Fibroblast of mammary gland (primary cell): Measurements from ENCODE around the gene IL1RAPL1.

Experiments used
- DNase-seq: peaks from one replicate; pipeline ENCODE4 v3.0.0-alpha.2; 2010; ENCODE audit warnings: low read depth
- H3K4me3 ChIP-seq: 2 replicates; pipeline ENCODE4 v1.5.1; 2011; ENCODE audit warnings: low read depth, mild to moderate bottlenecking, low read length, moderate library complexity; ENCODE audit not compliant: control insufficient read depth
- TF ChIP-seq, protein P1 (sequence below): conservative IDR thresholded peaks from 2 replicates; pipeline ENCODE4 v1.5.1; 2011; ENCODE audit warnings: low read depth, low read length, inconsistent platforms; ENCODE audit not compliant: control insufficient read depth, insufficient read depth

IL1RAPL1 gene

DNA sequence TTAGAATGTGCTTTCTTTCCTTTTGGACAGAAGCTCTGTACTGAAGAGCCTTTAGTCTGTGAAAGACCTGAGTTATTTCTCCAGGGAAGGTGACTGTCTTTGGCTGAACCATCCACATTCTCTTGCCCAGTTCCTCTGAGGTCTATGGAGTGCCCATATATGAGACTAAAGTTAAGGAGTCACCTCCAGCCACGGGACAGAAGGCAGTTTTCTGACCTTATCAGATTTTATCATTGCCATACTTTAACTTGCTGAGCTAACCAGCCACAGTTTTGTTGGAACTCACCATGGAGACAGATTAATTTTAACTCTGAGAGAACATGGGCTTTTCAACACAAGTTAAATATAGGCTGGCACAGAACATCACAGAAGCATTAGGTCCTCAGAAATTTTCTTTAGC is 26.3 kb downstream of the IL1RAPL1 start:
- DNase-seq = no peak
- TF ChIP-seq, protein P1, sequence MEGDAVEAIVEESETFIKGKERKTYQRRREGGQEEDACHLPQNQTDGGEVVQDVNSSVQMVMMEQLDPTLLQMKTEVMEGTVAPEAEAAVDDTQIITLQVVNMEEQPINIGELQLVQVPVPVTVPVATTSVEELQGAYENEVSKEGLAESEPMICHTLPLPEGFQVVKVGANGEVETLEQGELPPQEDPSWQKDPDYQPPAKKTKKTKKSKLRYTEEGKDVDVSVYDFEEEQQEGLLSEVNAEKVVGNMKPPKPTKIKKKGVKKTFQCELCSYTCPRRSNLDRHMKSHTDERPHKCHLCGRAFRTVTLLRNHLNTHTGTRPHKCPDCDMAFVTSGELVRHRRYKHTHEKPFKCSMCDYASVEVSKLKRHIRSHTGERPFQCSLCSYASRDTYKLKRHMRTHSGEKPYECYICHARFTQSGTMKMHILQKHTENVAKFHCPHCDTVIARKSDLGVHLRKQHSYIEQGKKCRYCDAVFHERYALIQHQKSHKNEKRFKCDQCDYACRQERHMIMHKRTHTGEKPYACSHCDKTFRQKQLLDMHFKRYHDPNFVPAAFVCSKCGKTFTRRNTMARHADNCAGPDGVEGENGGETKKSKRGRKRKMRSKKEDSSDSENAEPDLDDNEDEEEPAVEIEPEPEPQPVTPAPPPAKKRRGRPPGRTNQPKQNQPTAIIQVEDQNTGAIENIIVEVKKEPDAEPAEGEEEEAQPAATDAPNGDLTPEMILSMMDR = no peak
- no peak overlapping the region for H3K4me3 ChIP-seq

DNA sequence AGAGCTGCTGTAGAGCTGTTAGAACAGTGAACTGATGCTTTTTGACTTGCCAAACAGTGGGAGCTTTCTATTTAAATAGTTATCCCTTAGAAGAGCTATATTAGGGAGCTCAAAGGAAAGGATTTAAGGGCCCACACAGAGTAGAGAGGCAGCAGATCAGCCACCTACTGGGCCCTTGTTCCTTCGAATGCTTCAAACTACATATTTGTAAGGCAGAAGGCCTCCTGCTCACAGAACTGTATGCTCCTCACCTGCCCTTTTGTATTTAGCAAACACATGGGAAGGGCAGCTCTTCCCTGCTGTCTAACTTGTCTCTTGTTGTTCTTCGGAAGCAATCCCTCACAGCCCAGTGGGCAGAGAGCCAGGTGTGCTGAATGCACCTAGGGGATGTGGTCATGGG is 38.0 kb downstream of the IL1RAPL1 start:
- no peak overlapping the region for H3K4me3 ChIP-seq
- no peak for DNase-seq
- TF ChIP-seq, protein P1 = no peak

DNA sequence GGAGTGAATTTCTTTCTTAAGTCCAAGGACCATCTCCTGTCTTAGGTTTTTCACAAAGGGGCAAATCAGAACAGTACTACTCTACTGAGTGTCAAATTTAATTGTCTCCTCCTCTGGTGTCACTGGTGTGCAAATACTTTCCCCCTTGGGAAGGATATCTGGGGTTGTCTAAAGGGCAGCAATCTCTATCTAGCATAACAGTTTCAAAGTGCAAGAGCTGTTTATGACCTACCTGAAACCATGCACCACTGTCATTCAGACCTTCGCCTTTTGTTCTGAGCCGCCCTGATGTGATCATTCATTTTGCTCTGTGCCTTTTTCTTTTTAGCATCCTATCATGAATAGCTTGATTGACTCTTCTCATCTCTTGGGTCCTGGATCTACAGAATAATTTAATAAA is 39.3 kb downstream of the IL1RAPL1 start:
- DNase-seq = no peak
- no peak overlapping the region for H3K4me3 ChIP-seq
- TF ChIP-seq, protein P1 = no peak

DNA sequence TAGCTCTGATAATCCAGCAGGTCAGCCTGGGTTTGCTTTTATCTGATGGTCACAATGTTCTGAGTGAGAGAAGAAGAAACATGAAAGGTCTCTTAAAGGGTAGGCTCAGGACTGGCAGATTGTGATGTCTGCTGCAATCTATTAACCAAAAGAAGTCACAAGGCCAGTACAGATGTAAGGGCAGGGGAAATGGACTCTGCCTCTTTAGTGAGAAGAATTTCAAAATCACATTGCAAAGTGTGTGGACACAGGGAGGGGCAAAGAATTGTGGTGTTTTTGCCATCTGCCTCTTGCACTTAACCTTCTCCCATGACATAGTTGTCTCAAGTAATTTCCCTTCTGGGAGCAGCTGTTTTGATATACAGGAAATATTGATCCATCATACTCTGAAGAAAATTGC is 40.9 kb downstream of the IL1RAPL1 start:
- TF ChIP-seq, protein P1 = no peak
- DNase-seq = no peak
- no peak overlapping the region for H3K4me3 ChIP-seq

DNA sequence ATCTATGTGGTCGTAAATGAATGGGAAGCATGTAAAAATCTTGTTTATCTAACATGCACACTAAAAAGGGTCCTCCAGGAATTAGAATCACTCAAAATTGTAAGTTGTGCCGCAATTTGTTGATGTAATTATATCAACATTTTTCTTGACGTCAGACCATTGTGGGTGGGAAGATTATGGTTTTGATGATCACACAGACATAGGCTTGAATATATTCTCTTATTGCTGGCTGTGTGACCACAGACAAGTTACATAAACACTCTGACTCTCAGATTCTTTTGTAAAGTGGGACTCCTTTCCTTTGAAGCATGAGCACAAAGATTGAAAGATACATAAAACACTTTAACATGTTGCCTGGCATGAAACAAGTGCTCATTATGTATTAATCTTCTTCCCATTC is 51.5 kb downstream of the IL1RAPL1 start:
- DNase-seq = no peak
- TF ChIP-seq, protein P1 = no peak
- no peak overlapping the region for H3K4me3 ChIP-seq

DNA sequence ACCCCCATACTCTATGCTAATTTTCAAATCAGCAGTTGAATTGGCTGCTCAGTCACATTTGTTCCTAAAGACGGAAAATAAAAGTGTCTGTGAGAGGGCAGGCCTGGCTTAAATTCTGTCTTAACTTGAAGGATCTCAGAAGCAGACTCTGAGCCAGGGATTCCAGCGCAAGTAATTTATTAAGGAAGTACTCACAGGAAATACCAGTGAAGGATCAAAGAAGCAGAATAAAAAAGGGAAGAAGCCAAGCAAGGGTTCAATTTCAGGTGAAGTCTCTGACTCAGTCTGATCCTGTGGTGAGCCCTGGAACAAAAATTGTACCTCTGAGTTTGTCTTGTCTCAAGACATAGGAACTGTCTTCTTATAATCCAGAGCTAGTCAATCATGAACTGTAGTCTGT is 52.2 kb downstream of the IL1RAPL1 start:
- no peak for DNase-seq
- TF ChIP-seq, protein P1 = no peak
- H3K4me3 ChIP-seq = no peak overlapping the region

DNA sequence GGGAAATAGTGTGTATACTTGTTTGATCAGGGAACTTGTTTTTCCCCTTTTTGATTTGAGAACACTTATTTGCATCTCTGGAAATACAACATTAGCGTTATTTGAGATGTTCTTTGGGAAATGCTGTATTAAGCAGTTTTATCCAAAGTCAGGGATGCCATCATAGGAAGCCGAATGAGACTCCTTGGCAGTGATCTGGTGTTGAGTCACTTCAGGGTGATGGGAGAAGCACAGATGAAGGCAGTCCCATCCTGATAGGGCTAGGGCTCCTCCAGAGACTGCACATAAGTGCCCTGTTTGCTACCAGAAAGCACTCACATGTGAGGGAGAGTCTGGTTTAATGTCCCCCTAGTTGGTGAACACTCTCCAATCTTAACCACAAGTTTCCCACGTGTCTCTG is 62.3 kb downstream of the IL1RAPL1 start:
- DNase-seq = no peak
- H3K4me3 ChIP-seq = no peak overlapping the region
- TF ChIP-seq, protein P1 = no peak
